Stimulated activated CD4-positive, alpha-beta T cell treated with anti-CD3 and anti-CD28 coated beads, Interleukin-12 subunit alpha, Interleukin-12 subunit beta, amount 100 ng/mL, for 24 hours (primary cell): ENCODE measurements around the gene TRIM22.
"Not testable (repeated sequence)": the region's sequence is repeated elsewhere in the genome, so short reads cannot be mapped to it uniquely, and the experiment has no call there.

ENCODE experiments used
- DNase-seq, 2 experiments: peaks; one replicate each; pipeline ENCODE4 v3.0.0-alpha.2; 2020; ENCODE audit warnings: low read depth in 2 of 2

TRIM22 gene

DNA sequence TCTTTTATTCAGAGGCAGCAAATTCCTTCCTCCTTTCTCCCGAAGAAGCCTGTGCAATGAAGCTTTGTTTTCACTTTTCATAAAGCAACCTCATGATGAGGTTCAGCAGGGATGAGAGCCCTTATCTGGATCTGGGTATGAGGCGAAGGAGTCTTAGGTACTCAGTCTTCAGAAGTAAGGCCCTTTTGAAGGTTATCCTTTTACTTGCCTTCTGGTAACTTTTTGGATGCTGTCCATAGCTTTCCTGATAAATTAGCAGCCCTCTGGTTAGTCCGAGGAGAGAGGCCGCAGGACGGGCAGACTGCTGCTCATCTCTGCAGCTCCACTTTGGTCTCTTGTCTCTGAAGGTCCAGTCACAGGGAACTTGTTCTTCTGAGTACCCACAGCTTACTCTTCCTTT is 1.1 kb downstream of the TRIM22 start:
- DNase-seq: no peak

DNA sequence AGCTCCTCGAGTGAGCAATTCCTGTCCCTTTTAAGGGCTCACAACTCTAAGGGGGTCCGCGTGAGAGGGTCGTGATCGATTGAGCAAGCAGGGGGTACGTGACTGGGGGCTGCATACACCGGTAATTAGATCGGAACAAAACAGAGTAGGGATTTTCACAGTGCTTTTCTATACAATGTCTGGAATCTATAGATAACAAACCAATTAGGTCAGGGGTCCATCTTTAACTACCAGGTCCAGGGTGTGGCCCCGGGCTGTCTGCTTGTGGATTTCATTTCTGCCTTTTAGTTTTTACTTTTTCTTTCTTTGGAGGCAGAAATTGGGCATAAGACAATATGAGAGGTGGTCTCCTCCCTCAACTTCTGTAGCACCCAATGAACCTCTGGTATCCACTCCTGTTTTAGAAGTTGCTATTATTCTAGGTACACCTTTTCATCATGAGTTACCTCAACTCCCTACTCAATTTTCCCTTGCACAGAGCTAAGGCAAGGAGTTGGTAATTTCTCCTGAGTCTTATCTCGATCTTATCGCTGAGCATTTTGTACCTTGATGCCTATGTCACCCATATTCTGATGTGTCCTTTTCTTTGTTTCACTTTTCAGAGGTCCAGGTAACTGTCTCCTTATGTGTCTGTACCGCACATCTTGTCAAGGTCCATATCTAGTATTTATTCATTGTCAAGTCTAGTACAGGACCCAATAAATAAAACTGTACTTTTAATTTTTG is 1.8 kb downstream of the TRIM22 start:
- not testable (repeated sequence) for DNase-seq

DNA sequence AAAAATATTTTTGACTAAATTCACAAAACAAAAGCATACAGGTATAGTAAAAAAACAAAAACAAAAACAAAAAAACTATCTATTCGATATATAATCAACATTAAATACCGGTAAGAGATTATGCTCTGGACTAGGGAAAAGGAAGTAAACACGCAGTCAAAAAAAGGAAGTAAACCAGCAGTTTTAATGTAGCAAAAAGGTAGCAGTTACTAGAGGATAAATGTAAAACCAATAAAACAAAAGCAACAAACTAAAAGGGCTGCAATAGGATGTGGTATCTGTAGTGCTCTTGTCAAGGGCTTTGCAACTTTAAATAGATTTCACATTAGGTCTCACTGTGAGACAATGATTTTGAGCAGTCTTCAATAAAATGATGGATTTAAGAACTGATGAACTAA is 2.4 kb downstream of the TRIM22 start:
- DNase-seq: no peak

DNA sequence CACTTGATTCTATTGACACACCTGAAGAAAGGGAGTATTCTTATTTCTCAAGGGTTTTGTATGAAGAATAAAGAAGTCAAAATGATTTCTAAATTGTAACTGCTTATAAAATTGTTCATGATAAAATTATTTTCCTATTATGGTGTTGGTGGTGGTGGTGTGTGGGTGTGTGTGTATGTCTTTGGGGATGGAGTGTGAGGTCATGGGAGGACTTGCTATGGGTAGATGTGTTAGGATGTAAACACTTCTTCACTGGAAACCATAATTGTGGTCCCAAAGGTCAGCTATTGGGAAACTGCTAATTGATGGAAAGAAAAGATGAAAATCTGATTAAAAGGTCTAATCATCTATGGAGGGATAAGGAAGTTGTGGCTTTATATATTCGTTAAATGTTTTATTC is 5.1 kb downstream of the TRIM22 start:
- DNase-seq: no peak

DNA sequence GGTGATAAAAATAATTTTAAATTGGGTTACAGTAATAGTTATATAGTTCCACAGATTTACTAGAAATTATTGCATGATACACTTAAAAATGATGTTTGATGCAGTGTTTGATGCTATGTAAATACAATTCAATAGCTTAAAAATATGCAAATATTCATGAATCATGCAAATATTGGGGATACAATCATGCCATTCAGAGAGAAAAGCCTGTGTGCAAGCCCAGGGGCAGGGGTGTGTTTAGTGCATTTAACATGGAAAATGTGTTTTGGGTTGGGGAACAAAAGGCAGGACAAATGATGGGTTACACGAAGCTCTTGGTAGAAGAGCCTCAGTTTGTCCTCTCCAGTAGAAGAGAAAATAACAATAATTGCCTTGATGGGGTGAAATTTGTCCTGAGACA is 6.0 kb downstream of the TRIM22 start:
- no peak for DNase-seq

DNA sequence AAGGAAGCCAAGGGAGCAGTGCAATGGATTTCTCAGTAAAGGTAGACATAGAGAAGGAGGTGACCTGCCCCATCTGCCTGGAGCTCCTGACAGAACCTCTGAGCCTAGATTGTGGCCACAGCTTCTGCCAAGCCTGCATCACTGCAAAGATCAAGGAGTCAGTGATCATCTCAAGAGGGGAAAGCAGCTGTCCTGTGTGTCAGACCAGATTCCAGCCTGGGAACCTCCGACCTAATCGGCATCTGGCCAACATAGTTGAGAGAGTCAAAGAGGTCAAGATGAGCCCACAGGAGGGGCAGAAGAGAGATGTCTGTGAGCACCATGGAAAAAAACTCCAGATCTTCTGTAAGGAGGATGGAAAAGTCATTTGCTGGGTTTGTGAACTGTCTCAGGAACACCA is 6.6 kb downstream of the TRIM22 start:
- no peak for DNase-seq

DNA sequence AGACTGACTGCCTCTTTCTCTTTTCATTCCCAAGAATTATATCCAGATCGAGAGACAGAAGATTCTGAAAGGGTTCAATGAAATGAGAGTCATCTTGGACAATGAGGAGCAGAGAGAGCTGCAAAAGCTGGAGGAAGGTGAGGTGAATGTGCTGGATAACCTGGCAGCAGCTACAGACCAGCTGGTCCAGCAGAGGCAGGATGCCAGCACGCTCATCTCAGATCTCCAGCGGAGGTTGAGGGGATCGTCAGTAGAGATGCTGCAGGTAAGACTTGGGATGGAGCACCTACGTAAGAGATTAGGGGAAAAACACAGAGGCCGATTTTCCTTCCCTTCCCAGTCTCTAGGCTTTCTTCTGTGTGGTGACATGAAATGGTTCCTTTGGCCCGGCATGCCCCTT is 8.7 kb downstream of the TRIM22 start:
- no peak for DNase-seq

DNA sequence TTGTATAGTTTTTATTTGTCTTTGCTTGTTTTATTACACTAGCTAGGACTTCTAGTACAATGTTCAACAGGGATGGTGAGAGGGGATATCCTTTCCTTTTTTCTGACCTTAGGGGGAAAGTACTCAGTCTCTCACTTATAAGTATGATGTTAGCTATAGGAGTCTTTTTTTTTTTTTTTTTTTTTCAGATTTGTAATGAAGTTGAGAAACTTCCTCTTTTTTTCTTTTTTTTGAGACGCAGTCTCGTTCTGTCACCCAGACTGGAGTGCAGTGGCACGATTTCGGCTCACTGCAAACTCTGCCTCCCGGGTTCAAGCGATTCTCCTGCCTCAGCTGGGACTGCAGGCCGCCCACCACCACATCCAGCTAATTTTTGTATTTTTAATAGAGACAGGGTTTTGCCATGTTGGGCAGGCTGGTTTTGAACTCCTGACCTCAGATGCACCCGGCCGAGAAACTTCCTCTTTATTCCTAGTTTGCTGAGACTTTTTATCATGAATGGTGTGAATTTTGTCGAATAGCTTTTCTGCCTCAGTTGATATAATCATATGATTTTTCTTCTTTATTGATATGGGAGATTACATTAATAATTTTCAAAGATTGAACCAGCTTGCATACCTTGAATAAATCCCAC is 10.9 kb downstream of the TRIM22 start:
- no peak for DNase-seq

DNA sequence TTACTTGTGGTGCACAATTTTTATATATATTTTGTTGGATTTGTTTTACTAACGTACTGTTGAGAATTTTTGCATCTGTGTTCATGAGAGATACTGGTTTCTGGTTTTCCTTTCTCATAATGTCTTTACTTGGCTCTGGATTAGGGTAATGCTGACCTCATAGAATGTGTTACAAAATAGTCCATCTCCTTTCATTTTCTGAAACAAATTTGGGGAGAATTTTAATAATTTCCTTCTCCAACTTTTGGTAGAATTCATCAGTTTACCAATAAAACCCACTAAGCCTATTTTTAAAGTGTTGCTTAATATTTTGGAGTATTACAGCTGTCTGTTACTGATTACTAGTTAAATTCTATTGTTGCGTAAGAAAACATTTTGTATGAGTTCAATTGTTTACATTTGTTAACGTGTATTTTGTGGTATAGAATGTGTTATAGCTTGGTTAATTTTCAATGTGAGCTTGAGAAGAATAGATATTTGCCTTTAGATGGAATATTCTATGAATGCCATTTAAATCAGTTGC is 11.5 kb downstream of the TRIM22 start:
- no peak for DNase-seq

DNA sequence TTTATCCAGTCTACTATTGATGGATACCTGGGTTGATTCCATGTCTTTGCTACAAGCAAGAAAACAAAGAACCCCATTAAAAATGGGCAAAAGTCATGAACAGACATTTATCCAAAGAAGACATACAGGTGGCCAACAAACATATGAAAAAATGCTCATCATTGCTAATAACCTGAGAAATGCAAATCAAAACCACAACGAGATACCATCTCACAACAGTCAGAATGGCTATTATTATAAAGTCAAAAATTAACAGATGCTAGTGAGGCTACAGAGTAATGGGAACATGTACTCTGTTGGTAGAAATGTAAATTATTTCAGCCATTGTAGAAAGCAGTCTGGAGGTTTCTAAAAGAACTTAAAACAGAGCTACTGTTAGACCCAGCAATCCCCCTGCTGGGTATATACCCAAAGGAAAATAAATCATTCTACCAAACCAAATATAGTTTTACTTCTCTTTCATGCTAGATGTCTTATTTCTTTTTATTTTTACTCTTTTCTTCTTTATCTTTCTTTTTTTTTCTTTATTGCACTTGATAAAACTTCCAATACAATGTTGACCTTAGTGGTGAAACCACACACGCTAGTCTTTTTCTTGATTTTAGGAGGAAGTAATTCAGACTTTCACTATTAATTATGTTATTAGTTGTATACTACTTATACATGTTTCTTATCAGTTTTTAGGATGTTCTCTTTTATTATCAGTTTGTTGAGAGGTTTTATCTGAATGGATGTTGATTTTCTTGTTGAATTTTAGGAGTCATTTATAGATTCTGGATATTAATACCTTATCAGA is 14.3 kb downstream of the TRIM22 start:
- no peak for DNase-seq

DNA sequence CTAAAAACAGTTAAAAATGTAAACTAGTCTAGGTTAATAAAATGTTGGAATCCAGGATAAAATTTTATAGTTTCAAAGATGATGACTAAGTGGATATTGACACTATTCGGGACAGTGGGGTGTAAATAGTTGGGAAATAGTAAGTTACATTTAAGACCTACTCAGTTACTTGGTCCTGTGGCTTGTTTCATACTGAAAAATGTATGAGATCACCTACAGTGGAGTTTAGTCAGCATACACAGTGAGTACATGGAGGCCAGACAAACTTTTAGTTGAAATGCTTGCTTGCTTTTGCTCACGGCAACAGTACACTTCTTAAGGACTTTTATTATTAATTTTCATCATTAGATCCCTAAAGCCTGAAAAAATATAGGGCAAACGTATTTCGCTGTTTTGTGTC is 16.1 kb downstream of the TRIM22 start:
- no peak for DNase-seq

DNA sequence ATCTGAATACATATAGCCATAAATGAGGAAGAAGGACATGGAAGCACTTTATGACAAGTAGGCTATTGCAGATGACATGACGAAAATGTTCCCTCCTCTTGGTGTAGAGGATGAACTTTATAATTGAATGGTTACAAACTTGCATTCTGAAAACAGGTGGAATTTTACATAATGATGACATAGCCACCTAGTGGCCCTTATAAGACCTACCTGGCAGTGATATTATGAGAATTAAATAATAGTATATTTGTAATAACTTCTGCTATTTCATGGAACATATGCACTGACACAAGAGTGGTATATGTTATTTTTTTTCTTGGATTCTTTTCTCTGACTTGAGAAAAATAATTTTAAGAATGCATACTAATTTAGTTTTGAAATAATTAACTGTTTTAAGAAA is 22.9 kb downstream of the TRIM22 start:
- no peak for DNase-seq

DNA sequence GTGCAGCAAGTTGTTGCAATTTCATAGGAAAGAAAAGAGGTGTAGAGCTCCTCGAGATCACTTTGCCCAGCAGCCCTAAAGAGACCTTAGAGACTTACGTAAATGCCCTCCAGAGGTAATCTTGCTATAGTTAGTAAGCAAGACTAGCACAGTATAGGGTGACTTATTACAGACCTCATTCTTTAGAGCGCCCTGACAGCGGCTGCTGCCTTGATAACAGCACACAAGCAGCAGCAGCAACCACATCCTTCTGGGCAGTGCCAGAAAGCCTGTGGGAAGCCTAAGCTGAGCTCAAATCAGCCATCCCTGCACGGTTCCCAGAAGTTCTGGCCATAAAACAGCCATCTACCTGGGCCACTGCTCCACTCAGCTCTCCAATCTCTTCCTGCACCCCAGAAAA is 24.1 kb downstream of the TRIM22 start:
- DNase-seq: no peak

DNA sequence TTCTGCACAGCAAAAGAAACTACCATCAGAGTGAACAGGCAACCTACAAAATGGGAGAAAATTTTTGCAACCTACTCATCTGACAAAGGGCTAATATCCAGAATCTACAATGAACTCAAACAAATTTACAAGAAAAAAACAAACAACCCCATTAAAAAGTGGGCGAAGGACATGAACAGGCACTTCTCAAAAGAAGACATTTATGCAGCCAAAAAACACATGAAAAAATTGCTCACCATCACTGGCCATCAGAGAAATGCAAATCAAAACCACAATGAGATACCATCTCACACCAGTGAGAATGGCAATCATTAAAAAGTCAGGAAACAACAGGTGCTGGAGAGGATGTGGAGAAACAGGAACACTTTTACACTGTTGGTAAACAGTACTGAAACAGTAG is 26.9 kb downstream of the TRIM22 start:
- DNase-seq: not testable (repeated sequence)

DNA sequence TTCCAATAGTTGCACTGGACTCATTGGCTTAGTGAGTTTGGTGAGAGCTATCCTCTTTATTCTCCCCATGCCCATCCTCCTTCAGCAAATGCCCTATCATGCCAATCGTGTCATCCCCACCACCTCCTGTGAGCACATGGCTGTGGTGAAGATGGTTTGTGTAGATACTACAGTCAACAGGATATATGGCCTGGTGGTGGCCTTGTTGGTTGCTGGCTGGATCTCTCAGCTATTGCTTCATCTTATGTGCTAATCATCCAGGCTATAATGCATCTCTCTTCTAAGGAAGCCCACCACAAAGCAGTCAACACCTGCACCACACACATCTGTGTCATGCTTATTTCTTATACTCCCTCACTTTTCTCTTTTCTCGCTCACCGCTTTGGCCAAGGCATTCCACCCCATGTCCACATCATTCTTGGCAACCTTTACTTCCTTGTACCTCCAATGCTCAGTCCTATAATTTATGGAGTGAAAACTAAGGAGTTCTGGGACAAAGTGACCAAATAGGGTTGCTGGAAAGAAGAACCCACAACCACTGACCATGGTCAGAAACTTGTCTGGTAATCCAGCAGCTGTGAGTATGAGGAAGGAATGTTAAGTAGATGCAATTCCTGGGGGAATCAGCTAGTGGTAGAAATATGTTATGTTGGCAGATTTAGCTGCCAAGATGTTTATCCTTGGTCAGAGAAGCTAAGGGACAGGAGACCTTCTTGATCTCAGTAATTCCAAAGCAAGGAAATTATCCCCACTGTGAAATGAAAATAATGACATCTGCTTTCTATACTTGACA is 30.3 kb downstream of the TRIM22 start:
- DNase-seq: no peak

DNA sequence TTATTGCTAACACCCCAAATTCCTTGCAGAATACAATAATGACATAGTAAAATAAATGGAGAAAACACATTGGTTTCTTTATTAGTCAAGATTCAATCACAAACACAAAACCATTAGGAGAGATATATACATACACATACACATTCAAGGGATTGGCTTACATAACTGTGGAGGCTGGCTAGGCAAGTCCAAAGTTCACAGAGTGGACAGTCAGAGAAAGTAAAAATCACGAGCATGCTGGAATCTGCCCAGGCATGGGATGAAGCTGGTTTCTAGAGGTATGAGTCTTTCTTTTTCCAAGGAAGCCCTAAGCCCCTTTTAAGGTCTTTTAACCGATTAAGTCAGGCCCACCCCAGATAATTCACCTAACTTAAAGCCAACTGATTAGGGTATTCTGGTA is 33.0 kb downstream of the TRIM22 start:
- no peak for DNase-seq

DNA sequence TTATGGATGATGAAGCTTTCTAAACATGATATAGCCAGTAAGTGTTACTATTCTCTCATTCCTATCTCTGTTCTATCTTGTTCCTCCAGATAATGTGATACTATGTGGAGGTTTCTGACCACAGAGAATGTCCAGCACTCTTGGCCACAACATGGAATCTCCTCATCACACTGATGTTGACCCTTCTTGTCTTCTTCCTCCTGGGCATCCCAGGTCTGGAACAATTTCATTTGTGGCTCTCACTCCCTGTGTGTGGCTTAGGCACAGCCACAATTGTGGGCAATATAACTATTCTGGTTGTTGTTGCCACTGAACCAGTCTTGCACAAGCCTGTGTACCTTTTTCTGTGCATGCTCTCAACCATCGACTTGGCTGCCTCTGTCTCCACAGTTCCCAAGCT is 36.8 kb downstream of the TRIM22 start:
- DNase-seq: no peak

DNA sequence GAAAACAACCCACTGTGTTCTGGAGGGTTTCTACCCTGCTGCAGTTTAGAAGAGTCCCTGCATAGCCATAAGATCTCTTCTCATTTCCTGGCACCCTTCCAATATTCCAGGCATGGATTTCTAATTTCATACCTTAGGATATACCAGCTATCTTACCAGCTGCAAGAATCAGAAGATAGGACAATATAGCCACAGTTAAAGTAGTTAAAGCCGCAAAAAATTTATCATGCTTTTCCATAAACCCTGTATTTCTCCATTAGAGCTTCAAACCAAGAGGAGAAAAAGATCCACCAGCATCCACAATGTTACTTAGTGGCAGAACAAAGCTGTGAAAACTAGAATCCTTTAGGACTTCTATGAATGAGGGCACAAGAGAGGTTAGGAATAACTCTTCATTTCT is 38.1 kb downstream of the TRIM22 start:
- DNase-seq: no peak

DNA sequence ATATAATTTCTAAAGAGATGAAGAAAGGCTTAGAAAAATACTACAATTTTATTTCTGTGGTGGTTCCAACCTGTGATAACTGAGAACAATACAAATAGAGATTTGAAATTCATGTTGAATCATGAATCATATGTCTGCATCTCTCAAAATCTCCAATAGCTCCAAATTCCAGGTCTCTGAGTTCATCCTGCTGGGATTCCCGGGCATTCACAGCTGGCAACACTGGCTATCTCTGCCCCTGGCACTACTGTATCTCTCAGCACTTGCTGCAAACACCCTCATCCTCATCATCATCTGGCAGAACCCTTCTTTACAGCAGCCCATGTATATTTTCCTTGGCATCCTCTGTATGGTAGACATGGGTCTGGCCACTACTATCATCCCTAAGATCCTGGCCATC is 46.8 kb downstream of the TRIM22 start, which contains the start of gene OR56B1:
OR56B1 (plus strand) TSS at position 53 of the 400 bp plus-strand sequence; CDS start at position 122, 69 bp downstream.
- DNase-seq: no peak

DNA sequence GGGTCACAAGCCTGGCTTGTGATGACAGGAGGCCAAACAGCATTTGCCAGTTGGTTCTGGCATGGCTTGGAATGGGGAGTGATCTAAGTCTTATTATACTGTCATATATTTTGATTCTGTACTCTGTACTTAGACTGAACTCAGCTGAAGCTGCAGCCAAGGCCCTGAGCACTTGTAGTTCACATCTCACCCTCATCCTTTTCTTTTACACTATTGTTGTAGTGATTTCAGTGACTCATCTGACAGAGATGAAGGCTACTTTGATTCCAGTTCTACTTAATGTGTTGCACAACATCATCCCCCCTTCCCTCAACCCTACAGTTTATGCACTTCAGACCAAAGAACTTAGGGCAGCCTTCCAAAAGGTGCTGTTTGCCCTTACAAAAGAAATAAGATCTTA is 47.5 kb downstream of the TRIM22 start:
- DNase-seq: no peak

DNA sequence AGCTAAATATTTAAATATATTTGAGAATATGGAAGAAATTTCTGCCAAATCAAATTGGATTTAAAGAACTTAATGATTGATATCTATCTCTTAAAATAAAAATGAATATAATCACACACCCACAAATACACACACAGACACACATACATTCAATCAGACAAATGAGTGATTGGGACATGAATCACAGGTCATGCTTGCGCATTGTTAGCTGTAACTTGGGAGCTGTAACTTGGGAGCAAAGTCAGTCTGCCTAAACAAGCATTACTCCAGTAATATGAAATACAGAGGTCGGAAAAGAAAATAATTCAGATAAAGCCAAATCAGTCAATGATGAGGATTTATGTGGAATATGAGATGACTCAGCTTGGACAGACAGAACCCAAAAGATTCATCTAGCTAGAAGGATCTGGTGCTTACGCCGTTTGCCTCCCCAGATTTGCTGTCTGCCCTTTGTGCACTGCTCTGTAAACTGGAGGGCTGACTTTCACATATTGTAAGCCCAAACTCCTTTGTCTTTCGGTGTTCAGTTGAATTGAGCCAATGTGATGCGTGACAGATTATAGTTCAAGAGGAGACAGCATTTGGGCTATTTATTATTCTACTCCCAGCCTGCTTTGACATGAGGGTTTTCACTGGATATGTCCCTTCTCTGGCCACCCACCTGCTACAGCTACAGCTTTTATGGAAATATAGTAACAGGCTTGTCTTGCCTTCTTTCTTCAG is 48.2 kb downstream of the TRIM22 start:
- no peak for DNase-seq
